Epidermal melanocyte (primary cell): ENCODE measurements around the gene KCNH8.
"Not testable (repeated sequence)": the region's sequence is repeated elsewhere in the genome, so short reads cannot be mapped to it uniquely, and the experiment has no call there.

Experiments
- DNase-seq: peaks from one replicate; pipeline ENCODE4 v3.0.0; 2011; ENCODE audit warnings: low spot score; ENCODE audit not compliant: insufficient read length

The KCNH8 gene

GRCh38 chr3:19147905-19148767 is at the start of gene KCNH8:
Gene KCNH8, plus strand, starts transcription at chr3:19148510. Its CDS starts 210 bp downstream, at chr3:19148720.
- DNase-seq = no peak

- DNase-seq = not testable (repeated sequence)
These were observed 45.5 kb upstream of the KCNH8 start for GRCh38 chr3:19102654-19103290.

GRCh38 chr3:19103510-19103909 is 44.8 kb upstream of the KCNH8 start:
- DNase-seq = no peak

- no peak for DNase-seq
These were observed 43.9 kb upstream of the KCNH8 start for GRCh38 chr3:19104459-19104858.

GRCh38 chr3:19105826-19106225 is 42.5 kb upstream of the KCNH8 start:
- DNase-seq = no peak

GRCh38 chr3:19106307-19106706 is 42.0 kb upstream of the KCNH8 start:
- no peak for DNase-seq

GRCh38 chr3:19107719-19108118 is 40.6 kb upstream of the KCNH8 start:
- no peak for DNase-seq

GRCh38 chr3:19110335-19110895 is 37.9 kb upstream of the KCNH8 start:
- DNase-seq = no peak

GRCh38 chr3:19114461-19114860 is 33.8 kb upstream of the KCNH8 start:
- no peak for DNase-seq

GRCh38 chr3:19116239-19116638 is 32.1 kb upstream of the KCNH8 start:
- no peak for DNase-seq

GRCh38 chr3:19124752-19125151 is 23.6 kb upstream of the KCNH8 start:
- no peak for DNase-seq

- no peak for DNase-seq
These were observed 8.4 kb upstream of the KCNH8 start for GRCh38 chr3:19139863-19140262.

GRCh38 chr3:19146685-19147650 is 1.3 kb upstream of the KCNH8 start:
- peak; percentile 28 for DNase-seq

GRCh38 chr3:19148768-19149091 is 420 bp downstream of the KCNH8 start:
- no peak for DNase-seq

GRCh38 chr3:19149368-19149767 is 1.1 kb downstream of the KCNH8 start:
- DNase-seq = peak; percentile 30

- no peak for DNase-seq
These were observed 2.9 kb downstream of the KCNH8 start for GRCh38 chr3:19151171-19151570.

GRCh38 chr3:19154693-19155250 is 6.5 kb downstream of the KCNH8 start:
- no peak for DNase-seq

- DNase-seq = no peak
These were observed 7.1 kb downstream of the KCNH8 start for GRCh38 chr3:19155375-19155774.

GRCh38 chr3:19159966-19160635 is 11.8 kb downstream of the KCNH8 start:
- DNase-seq = no peak

- DNase-seq = no peak
These were observed 17.3 kb downstream of the KCNH8 start for GRCh38 chr3:19165654-19166053.

GRCh38 chr3:19171794-19172193 is 23.5 kb downstream of the KCNH8 start:
- DNase-seq = no peak
